HG02798 (cell line): Measurements from ENCODE around the gene C1QBP.
"Not testable (repeated sequence)": the region's sequence is repeated elsewhere in the genome, so short reads cannot be mapped to it uniquely, and the experiment has no call there.

Experiments used
- ATAC-seq: cut with Tn5 transposase; IDR thresholded peaks from one replicate; pipeline ENCODE4 v1.9.1; 2021; ENCODE audit warnings: mild to moderate bottlenecking; ENCODE audit not compliant: unreplicated experiment, poor library complexity

Gene C1QBP

GRCh38 chr17:5438716-5439445, at the start of gene C1QBP:
C1QBP (minus strand) TSS chr17:5439155; CDS start chr17:5439073, 82 bp downstream.
- ATAC-seq, result peak; percentile 94

GRCh38 chr17:5488752-5489151, 49.8 kb upstream of the C1QBP start:
- no peak for ATAC-seq

- ATAC-seq, result peak; percentile 90
These were observed 47.5 kb upstream of the C1QBP start, which contains the start of gene MIS12 for GRCh38 chr17:5486206-5487124. MIS12 (plus strand) TSS chr17:5486566; CDS start chr17:5488863, 2,297 bp downstream.

GRCh38 chr17:5485270-5486205, 46.6 kb upstream of the C1QBP start, which contains the start of gene DERL2:
DERL2 (minus strand) TSS chr17:5486178; CDS start chr17:5486161, 17 bp downstream.
- ATAC-seq, result peak; percentile 11

GRCh38 chr17:5481451-5481850, 42.5 kb upstream of the C1QBP start:
- no peak for ATAC-seq

GRCh38 chr17:5480962-5481361, 42.0 kb upstream of the C1QBP start:
- ATAC-seq, result no peak

GRCh38 chr17:5478992-5479391, 40.0 kb upstream of the C1QBP start:
- no peak for ATAC-seq

- ATAC-seq, result no peak
These were observed 35.0 kb upstream of the C1QBP start for GRCh38 chr17:5473906-5474305.

GRCh38 chr17:5472511-5472910, 33.6 kb upstream of the C1QBP start:
- ATAC-seq, result no peak

- no peak for ATAC-seq
These were observed 29.1 kb upstream of the C1QBP start for GRCh38 chr17:5468075-5468473.

- ATAC-seq, result no peak
These were observed 28.5 kb upstream of the C1QBP start for GRCh38 chr17:5467416-5467815.

- ATAC-seq, result no peak
These were observed 27.3 kb upstream of the C1QBP start for GRCh38 chr17:5466295-5466694.

- ATAC-seq, result no peak
These were observed 26.0 kb upstream of the C1QBP start for GRCh38 chr17:5464717-5465507.

- no peak for ATAC-seq
These were observed 7.8 kb upstream of the C1QBP start for GRCh38 chr17:5446786-5447185.

- no peak for ATAC-seq
These were observed 5.3 kb upstream of the C1QBP start for GRCh38 chr17:5444209-5444608.

GRCh38 chr17:5443728-5444127, 4.8 kb upstream of the C1QBP start:
- no peak for ATAC-seq

- no peak for ATAC-seq
These were observed 450 bp upstream of the C1QBP start for GRCh38 chr17:5439446-5439764.

GRCh38 chr17:5437721-5438317, 1.1 kb downstream of the C1QBP start:
- ATAC-seq, result no peak

- ATAC-seq, result not testable (repeated sequence)
These were observed 3.1 kb downstream of the C1QBP start for GRCh38 chr17:5435781-5436315.
